Stimulated activated naive CD8-positive, alpha-beta T cell treated with anti-CD3 and anti-CD28 coated beads, Interleukin-15, Interleukin-2, amounts not matched to agents 100 ng/mL and 50 ng/mL, for 24 hours (primary cell): ENCODE measurements around the gene TRMT1.
A peak's percentile ranks its signal among the peaks of the same experiment; 100 is the strongest.
"Not testable (repeated sequence)": the region's sequence is repeated elsewhere in the genome, so short reads cannot be mapped to it uniquely, and the experiment has no call there.

Source experiments
- H3K27ac Mint-ChIP-seq: one replicate; pipeline ENCODE4 v1.8.0; 2021; ENCODE audit warnings: mild to moderate bottlenecking, mixed read lengths
- H3K27me3 Mint-ChIP-seq: one replicate; pipeline ENCODE4 v1.8.0; 2021; ENCODE audit warnings: mixed read lengths
- H3K36me3 Mint-ChIP-seq: one replicate; pipeline ENCODE4 v1.8.0; 2021; ENCODE audit warnings: low read depth, mixed read lengths
- H3K4me1 Mint-ChIP-seq: one replicate; pipeline ENCODE4 v1.8.0; 2021; ENCODE audit warnings: low read depth, mixed read lengths
- H3K4me3 Mint-ChIP-seq: one replicate; pipeline ENCODE4 v1.8.0; 2021; ENCODE audit warnings: mild to moderate bottlenecking, mixed read lengths
- H3K9me3 Mint-ChIP-seq: one replicate; pipeline ENCODE4 v1.8.0; 2021; ENCODE audit warnings: mixed read lengths

TRMT1 gene

DNA sequence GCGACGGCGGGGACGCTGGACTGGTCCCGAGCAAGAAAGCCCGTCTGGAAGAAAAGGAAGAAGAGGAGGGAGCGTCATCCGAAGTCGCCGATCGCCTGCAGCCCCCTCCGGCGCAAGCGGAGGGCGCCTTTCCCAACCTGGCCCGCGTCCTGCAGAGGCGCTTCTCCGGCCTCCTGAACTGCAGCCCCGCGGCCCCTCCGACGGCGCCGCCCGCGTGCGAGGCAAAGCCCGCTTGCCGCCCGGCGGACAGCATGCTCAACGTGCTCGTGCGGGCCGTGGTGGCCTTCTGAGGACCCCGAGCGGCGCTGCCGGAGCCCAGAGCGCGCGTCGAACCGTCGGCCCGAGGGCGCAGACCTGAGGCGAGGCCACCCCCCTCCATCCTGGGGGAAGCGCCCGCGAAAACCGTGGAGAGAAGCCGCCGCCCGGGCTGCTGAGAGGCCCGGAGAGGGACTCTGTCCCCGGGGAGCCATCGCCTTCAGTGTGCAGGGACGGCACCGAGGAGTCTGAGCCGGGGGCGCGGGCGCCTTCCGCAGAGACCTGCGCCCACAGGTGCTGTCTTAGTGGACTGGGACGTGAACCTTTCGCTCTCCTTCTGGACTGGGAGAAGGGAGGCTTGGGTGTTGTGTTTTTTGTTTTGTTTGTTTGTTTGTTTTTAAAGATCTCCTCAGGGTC is 37.2 kb upstream of the TRMT1 start:
- Mint-ChIP-seq H3K27ac (peak overlapping the region; percentile 99), H3K9me3 (no peaks in the 10 kb centered on the region), H3K4me1 (peaks cover 48% of the 10 kb centered on the region), H3K27me3 (no peaks in the 10 kb centered on the region), H3K4me3 (peak overlapping the region; percentile 99), H3K36me3 (peaks cover 30% of the 10 kb centered on the region)

DNA sequence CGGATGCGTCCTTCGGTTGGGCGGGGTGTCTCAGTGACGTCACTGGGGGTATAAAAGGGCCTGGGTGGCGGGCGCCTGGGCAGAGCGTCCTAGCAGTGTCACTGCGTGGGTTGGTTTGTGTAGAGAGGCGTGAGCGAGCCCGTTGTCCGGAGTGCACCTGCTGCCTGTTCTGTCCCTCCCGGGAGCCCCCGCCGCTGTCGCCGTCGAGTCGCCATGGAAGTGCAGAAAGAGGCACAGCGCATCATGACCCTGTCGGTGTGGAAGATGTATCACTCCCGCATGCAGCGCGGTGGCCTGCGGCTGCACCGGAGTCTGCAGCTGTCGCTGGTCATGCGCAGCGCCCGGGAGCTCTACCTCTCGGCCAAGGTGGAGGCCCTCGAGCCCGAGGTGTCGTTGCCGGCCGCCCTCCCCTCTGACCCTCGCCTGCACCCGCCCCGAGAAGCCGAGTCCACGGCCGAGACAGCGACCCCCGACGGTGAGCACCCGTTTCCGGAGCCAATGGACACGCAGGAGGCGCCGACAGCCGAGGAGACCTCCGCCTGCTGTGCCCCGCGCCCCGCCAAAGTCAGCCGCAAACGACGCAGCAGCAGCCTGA is 36.5 kb upstream of the TRMT1 start:
- Mint-ChIP-seq H3K4me3 (peak overlapping the region; percentile 99), H3K27ac (peak overlapping the region; percentile 99), H3K9me3 (no peaks in the 10 kb centered on the region), H3K27me3 (no peaks in the 10 kb centered on the region), H3K36me3 (peaks cover 32% of the 10 kb centered on the region), H3K4me1 (peaks cover 46% of the 10 kb centered on the region)

DNA sequence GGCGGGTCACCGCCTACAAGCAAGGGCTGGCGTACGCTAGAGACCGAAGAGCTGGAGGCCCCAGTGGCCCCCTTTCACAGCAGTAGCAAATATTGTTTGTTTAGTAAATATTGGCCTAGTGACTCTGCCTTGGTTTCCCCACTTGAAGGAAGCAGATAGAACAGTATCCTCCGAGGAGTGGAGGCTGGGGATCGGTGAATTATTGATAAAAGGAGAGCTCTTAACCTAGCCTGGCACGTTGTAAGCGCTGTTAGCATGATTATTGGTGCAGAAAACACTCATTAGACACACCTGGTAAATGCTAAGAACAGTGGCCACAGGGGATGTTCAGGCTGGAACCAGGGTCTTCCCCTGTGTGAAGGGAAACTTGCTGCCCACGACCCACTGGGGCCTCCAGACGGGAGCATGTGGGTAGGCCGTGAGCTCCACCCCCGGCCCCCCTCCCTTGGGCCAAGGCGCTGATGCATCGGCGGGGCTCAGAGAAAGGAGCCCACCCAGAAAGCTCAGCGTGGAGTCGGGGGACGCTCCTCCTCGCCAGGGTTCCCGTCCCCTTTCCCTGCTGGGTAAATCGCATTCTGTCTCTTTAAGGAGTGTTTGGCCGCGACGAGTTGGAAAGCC is 35.9 kb upstream of the TRMT1 start:
- H3K9me3 Mint-ChIP-seq: no peaks in the 10 kb centered on the region
- H3K4me3 Mint-ChIP-seq: peak overlapping the region; percentile 99
- peak overlapping the region; percentile 99 for H3K27ac Mint-ChIP-seq
- no peaks in the 10 kb centered on the region for H3K27me3 Mint-ChIP-seq
- peaks cover 32% of the 10 kb centered on the region for H3K36me3 Mint-ChIP-seq
- H3K4me1 Mint-ChIP-seq: peaks cover 40% of the 10 kb centered on the region

DNA sequence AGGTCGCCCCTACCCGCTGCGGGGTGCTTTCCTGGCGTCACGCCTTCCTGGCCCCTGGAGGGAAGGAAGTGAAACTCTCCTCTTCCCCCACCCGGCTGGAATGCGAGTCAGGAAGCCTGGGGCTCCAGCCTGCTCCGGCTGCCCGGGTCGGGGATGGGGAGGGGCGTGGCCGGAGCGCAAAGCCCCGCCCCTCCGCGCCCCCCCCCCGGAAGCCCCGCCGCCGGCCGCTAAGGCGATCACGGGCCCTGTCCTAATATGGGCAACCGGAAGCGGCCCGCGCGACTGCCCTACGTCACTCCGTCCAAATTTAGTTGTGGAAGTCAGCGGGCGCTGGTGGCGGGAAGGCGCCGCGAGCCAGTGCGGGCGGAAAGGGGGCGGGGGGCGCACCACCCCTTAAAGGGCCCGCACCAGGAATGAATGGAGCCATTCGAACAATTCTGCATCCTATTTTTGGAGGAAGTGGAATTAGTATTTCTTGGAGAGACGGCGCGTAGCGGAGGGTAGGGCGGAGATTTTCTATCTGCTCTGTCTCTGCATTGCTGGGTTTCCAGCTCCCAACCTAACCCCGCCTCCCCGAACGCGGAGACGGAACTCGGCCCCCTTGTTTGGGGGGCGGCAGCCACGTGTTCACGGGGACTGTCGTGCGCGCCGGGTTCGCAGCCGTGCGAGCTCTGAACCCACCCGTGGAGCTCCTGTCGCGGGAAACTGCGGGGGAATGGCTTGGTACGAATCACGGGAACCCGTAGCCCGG is 35.2 kb upstream of the TRMT1 start:
- Mint-ChIP-seq H3K9me3 (no peaks in the 10 kb centered on the region), H3K36me3 (peaks cover 36% of the 10 kb centered on the region), H3K27me3 (no peaks in the 10 kb centered on the region), H3K27ac (peak overlapping the region; percentile 99), H3K4me3 (peak overlapping the region; percentile 99), H3K4me1 (peaks cover 37% of the 10 kb centered on the region)

DNA sequence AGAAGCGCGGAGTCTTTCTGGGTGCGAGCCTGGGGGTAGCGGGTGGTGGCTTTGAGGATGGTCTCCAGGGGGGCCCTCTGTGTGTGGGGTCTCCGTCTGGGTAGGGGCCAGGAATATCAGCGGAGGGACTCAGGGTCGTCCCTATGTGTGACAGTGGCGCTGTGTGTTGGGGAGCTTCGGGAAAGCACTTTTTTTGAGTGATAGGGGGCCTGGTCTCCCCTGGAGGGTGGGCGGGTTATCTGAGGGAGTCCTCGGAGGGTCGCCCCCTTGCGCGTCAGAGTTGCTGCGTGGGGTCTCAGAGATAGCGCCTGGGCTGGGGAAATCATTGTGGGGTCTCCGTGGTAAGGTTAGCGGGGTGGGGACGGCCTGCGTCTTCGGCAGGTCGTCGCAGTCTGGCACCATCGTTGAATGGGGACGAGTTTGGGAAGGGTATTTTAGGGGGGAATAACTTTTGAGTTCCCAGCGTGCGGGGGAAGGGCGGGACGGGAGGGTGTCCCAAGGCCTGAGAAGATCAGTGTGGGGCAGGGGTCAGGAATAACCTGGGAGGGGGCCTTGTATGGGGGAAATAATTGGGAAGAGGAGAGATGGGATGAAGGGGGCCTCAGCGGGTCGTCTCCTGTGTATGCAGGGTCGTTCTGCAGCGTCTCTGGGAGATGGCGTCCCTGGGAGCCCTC is 34.5 kb upstream of the TRMT1 start:
- Mint-ChIP-seq H3K27ac (peak overlapping the region; percentile 95), H3K4me1 (peaks cover 32% of the 10 kb centered on the region), H3K36me3 (peaks cover 37% of the 10 kb centered on the region), H3K27me3 (no peaks in the 10 kb centered on the region), H3K4me3 (peak overlapping the region; percentile 99), H3K9me3 (no peaks in the 10 kb centered on the region)

DNA sequence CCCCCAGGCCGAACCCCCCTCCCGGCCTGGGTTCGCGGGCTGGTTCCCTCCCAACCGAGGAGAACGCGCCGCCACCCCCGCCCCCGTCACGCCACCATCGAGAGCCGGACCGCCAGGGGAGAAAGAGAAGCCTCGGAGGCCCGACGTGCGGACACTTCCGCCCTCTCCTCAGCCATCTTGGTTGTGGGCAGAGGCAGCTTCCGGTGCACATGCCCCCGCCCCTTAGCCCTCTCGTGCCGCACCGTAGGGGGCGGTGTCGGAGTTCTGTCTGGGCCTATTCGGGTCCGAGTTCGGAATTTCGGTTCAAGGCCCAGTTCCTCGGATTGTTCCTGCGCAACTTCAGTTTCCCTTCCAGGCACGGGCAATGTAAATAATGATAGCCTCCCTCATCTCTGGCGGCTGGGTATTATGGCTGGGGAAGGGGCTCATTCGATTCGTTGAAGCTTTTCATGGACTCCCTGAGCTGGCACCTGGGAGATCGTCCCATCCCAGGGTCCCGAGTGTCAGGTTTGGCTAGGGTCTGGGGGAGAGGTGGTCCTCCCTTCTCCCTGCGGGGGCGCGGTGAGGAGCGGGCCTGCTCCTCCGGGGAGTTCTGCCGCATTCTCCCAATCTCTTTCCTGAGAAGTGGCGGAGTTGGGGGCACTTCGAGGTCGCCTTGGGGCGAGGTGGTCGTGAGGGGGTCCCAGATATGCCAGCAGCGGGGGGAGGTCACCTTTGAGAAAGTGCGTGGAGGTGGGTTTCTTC is 33.8 kb upstream of the TRMT1 start, which contains the start of the genes IER2 and STX10:
IER2 (plus strand) TSS at position 225 of the 744 bp plus-strand sequence. CDS start 2,776 bp downstream, outside the sequence.
STX10 (minus strand) TSS at position 189 of the 744 bp plus-strand sequence. CDS start 202 bp downstream, outside the sequence.
- no peaks in the 10 kb centered on the region for H3K27me3 Mint-ChIP-seq
- H3K36me3 Mint-ChIP-seq: peaks cover 37% of the 10 kb centered on the region
- peak within 1 kb of the TSS; percentile 99 for H3K4me3 Mint-ChIP-seq
- H3K4me1 Mint-ChIP-seq: peaks cover 28% of the 10 kb centered on the region
- no peaks in the 10 kb centered on the region for H3K9me3 Mint-ChIP-seq
- H3K27ac Mint-ChIP-seq: peak within 1 kb of the TSS; percentile 95

DNA sequence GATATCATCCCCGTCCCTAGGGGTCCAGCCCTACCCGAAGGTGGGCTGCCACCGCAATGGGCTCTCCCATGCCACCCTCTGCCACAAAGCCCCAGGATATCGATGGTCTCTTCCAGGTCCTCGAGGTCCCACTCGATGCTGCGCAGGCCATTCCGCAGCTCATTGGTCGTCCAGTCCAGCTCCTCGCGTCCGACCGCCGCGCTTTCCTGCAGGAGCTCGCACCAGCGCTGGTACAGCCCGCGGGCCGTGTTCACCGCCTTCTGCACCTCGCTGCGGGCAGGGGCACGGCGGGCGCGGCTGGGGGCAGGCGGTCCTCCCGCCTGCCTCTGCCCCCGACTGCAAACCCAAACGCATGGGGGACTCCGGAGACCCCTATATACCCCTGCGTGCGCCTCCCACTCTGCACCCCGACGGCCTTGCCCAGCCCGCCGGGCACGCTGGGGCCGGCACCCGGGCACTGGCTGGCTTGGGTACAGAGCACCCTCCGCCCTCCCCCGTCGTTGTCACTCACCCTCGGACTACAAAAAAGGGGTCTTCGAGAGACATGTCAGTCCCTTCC is 33.2 kb upstream of the TRMT1 start:
- Mint-ChIP-seq H3K27ac (peak overlapping the region; percentile 95), H3K4me3 (peak overlapping the region; percentile 99), H3K9me3 (no peaks in the 10 kb centered on the region), H3K27me3 (no peaks in the 10 kb centered on the region), H3K4me1 (peaks cover 28% of the 10 kb centered on the region), H3K36me3 (peaks cover 32% of the 10 kb centered on the region)

DNA sequence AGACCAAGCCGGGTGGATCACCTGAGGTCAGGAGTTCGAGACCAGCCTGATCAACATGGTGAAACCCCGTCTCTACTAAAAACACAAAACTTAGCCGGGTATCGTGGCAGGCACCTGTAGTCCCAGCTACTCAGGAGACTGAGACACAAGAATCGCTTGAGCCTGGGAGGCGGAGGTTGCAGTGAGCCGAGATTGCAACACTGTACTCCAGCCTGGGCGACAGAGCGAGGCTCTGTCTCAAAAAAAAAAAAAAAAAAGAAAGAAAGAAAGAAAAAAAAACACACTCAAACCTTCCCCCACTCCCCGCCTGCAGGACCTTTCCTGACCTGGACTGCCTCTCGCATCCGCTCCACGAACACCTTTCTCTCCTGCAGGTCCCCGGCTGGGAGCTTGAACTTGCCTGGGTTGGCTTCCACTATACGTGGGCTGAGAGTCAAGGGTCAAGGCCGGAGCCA is 32.7 kb upstream of the TRMT1 start:
- H3K27me3 Mint-ChIP-seq, H3K9me3 Mint-ChIP-seq: not testable (repeated sequence)
- H3K4me3 Mint-ChIP-seq: peak overlapping the region; percentile 99
- H3K4me1 Mint-ChIP-seq: peaks cover 28% of the 10 kb centered on the region
- peaks cover 27% of the 10 kb centered on the region for H3K36me3 Mint-ChIP-seq
- peak overlapping the region; percentile 71 for H3K27ac Mint-ChIP-seq

DNA sequence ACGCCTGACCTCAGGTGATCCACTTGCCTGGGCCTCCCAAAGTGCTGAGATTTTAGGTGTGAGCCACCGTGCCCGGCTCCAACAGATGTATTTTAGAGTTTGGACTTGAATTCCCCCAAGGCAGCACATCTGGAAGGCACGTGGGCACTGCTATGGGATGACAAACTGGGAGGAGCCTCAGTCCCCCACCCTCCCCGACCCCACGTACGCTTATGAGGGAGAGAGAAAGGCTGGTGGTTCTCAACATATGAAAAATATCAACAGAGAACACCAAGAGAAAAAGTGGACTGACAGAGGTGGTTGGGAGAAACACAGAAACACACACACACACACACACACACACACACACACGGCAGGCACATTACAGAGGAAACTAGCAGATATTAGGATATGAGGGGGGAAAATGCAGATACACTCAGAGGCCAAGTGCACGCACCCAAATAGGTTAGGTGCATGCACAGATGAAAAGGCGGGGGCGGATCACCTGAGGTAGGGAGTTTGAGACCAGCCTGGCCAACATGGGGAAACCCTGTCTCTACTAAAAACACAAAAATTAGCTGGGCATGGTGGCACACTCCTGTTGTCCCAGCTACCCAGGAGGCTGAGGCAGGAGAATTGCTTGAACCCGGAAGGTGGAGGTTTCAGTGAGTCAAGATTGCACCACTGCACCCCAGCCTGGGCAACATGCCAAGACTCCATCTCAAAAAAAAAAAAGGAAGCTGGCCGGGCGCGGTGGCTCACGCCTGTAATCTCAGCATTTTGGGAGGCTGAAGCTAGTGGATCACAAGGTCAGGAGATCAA is 30.4 kb upstream of the TRMT1 start:
- Mint-ChIP-seq H3K4me1 (peaks cover 19% of the 10 kb centered on the region), H3K9me3 (no peaks in the 10 kb centered on the region), H3K36me3 (peaks cover 16% of the 10 kb centered on the region), H3K27ac (no peak overlapping the region), H3K27me3 (no peaks in the 10 kb centered on the region), H3K4me3 (no peak overlapping the region)

DNA sequence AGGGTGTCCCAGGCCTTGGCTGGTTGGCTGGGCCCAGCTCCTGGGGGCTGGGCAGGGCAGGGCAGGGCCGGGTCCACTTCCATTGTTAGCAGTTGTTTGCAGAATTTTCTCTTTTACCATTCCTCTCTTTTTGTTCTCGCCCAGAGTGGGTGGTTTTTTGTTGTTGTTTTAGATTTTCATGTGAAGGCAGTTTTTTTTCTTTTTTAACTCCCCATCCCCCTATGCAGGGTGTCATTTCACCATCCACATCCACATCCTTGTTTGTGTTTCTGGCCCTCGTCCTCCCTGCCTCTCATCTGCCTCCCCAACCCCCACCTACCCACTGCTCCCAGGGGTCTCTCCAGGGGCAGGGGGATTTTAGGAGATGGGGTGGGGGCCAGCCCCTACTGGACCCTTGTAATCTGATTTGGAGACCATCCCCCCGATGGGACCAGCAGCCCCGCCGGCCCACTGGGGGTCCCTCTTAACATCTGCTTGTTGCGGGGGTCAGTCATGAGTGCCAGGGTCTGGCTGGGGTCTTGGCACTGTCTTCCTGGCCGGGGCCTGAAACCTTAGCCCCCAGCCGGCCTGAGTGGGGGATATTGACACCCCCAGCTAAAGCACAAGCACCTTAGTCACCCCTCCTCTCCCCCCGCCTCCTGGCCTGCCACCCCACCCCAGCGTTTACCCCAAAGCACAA is 23.2 kb upstream of the TRMT1 start:
- Mint-ChIP-seq H3K27me3 (no peaks in the 10 kb centered on the region), H3K9me3 (no peaks in the 10 kb centered on the region), H3K36me3 (peaks cover 33% of the 10 kb centered on the region), H3K4me3 (no peak overlapping the region), H3K27ac (no peak overlapping the region), H3K4me1 (peaks cover 6% of the 10 kb centered on the region)

DNA sequence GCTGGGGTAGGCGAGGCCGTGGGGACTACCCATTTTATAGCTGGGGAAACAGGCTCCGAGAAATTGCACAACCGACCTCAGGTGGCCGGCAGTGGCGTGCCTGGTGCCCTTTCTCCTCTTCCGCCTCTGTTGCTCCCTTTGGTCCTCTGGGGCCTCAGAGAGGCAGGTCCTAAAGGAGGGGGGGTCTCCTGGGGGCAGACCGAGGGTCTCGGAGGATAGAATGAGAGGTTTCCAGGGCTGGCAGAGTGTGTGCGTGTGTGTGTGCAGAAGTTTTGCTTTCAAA is 22.3 kb upstream of the TRMT1 start:
- Mint-ChIP-seq H3K27ac (no peak overlapping the region), H3K27me3 (no peaks in the 10 kb centered on the region), H3K4me1 (peaks cover 13% of the 10 kb centered on the region), H3K4me3 (no peak overlapping the region), H3K36me3 (peaks cover 36% of the 10 kb centered on the region), H3K9me3 (no peaks in the 10 kb centered on the region)

DNA sequence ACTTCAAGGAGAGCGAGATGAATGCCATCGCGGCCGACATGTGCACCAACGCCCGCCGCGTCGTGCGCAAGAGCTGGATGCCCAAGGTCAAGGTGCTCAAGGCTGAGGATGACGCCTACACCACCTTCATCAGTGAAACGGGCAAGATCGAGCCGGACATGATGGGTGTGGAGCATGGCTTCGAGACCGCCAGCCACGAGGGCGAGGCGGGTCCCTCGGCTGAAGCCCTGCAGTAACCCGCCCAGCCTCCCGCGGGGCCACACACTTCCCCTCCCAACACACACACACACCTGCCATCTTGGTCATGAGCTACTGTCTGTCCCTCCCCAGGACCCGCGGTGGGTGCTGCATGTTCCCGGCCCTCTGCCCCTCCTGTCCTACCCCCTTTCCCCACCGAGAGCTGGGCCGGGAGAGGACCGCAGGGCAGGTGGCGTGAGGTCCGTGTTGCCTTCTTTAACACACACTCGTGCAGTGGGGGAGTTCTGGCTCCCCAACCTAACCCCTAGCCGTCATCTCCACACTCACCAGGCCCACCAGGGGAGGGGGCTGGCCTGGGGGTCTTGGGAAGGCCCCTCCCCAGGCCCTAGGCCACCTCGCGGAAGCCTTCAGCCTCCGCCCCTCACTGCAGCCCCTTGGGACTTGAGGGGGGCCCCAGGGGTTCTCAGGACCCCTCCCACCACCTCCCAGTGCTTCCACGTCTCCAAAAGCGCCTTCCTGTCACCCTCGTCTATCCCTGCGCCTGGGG is 21.8 kb upstream of the TRMT1 start:
- Mint-ChIP-seq H3K27me3 (no peaks in the 10 kb centered on the region), H3K4me3 (no peak overlapping the region), H3K27ac (no peak overlapping the region), H3K36me3 (peaks cover 37% of the 10 kb centered on the region), H3K9me3 (no peaks in the 10 kb centered on the region), H3K4me1 (peaks cover 18% of the 10 kb centered on the region)
